ENCODE results near the gene ARHGAP24. TPM values are rescaled to one million over a fixed set of nuclear protein-coding genes. Genes with fewer than 3 reads are reported as not detected.

The ARHGAP24 gene
- total and polyA plus RNA-seq, 10 of the 15 experiments (the other 5 are each of a cell fraction or from before 2014, with no cell fraction given), result 0.10 to 4.2 (median 0.52) TPM

GRCh38 chr4:85522836-85523235 is 47.9 kb downstream of the ARHGAP24 start (continued):
- no peak for TF ChIP-seq SKIL (IDR thresholded peaks at IDR 0.05; ENCODE audit: low read depth, poor library complexity, severe bottlenecking)
- no peak for TF ChIP-seq SP1 (IDR thresholded peaks at IDR 0.05; ENCODE audit: low read depth, low read length)
- TF ChIP-seq KAT2A (conservative IDR thresholded peaks at IDR 0.05; ENCODE audit: control insufficient read depth, low read depth, low read length), result no peak
- no peak for TF ChIP-seq E2F4 (IDR thresholded peaks at IDR 0.05; ENCODE audit: low read depth, low read length)
- TF ChIP-seq SMAD5 (IDR thresholded peaks at IDR 0.05; ENCODE audit: low read depth), result no peak
- TF ChIP-seq NRF1 (conservative IDR thresholded peaks at IDR 0.05; ENCODE audit: low read depth, low read length), result no peak
- no peak for TF ChIP-seq ATF7 (IDR thresholded peaks at IDR 0.05; ENCODE audit: low read depth)
- no peak for TF ChIP-seq TARDBP (IDR thresholded peaks at IDR 0.05; ENCODE audit: borderline replicate concordance)
- no peak for TF ChIP-seq NFXL1 (IDR thresholded peaks at IDR 0.05; ENCODE audit: borderline replicate concordance)
- no peak for TF ChIP-seq POLR2A (IDR thresholded peaks at IDR 0.05; ENCODE audit: low read depth, low read length)

- ChIA-PET SMC1A (ENCODE audit: uncharacterized antibody, unreplicated experiment) (interaction anchor here (0.9 kb wide), 1 partner anchor 68 kb away, joined by 3 read pairs; no protein-coding TSS in a partner anchor), POLR2A (no interaction called here), CTCF (interaction anchor here (0.7 to 1.3 kb wide), 2 partner anchors 30 to 220 kb away, joined by 3 read pairs; no protein-coding TSS in a partner anchor), RAD21 (ENCODE audit: unreplicated experiment) (no interaction called here)
- no peaks in the 10 kb centered on the region for H3K4me1 ChIP-seq (ENCODE audit: control insufficient read depth, insufficient read depth, low read length)
- no TSS peak for BruUV-seq (replicated peaks)
- intact Hi-C loops (cut with micrococcal nuclease; ENCODE audit: unreplicated experiment), result no loop called here
- H3K4me3 ChIP-seq, result no peak overlapping the region
- ATAC-seq, result no peak
- H3K9me3 ChIP-seq (replicated peaks; ENCODE audit: control insufficient read depth, insufficient read depth, low read length), result no peaks in the 10 kb centered on the region
- no peak overlapping the region for H2AFZ ChIP-seq (ENCODE audit: control insufficient read depth, low read depth, low read length)
- no peak overlapping the region for H3K9ac ChIP-seq (ENCODE audit: control insufficient read depth, insufficient read depth, low read length)
- 8% methylated on average over 2 of the region's 2 CpGs for WGBS (ENCODE audit: insufficient coverage, insufficient replicate concordance, low lambda C conversion rate, missing lambda C conversion rate)
- H3K4me2 ChIP-seq (ENCODE audit: control insufficient read depth, insufficient read depth), result no peak overlapping the region
- H3K79me2 ChIP-seq (ENCODE audit: control insufficient read depth, insufficient read depth, low read length), result no peaks in the 10 kb centered on the region
- in situ Hi-C loops (cut with MboI), result no loop called here
- DNase-seq (ENCODE audit: low read depth, low spot score), result no peak
- no peaks in the 10 kb centered on the region for H3K27me3 ChIP-seq (replicated peaks in 1 of 2; ENCODE audit: control insufficient read depth in 2 of 2, insufficient read depth in 2 of 2, low read length in 1 of 2)
- no peak overlapping the region for H3K27ac ChIP-seq (ENCODE audit: control insufficient read depth, insufficient read depth)
- FAIRE-seq, result no peak
- H3K36me3 ChIP-seq (ENCODE audit: control insufficient read depth in 2 of 2, insufficient read depth in 2 of 2, low read length in 1 of 2), result no peaks in the 10 kb centered on the region
- H4K20me1 ChIP-seq (ENCODE audit: control insufficient read depth, insufficient read depth), result no peaks in the 10 kb centered on the region
- TF ChIP-seq NBN (IDR thresholded peaks at IDR 0.05) (no peak), ZNF274 (IDR thresholded peaks at IDR 0.05; ENCODE audit: insufficient read depth, insufficient read length) (no peak), ATF7 (IDR thresholded peaks at IDR 0.05; ENCODE audit: low read depth) (no peak), ZNF24 (IDR thresholded peaks at IDR 0.05) (no peak), YBX1 (IDR thresholded peaks at IDR 0.05) (no peak), ZBTB11 (CRISPR knock-in tag; IDR thresholded peaks at IDR 0.05) (no peak)
- TF ChIP-seq, protein P1, sequence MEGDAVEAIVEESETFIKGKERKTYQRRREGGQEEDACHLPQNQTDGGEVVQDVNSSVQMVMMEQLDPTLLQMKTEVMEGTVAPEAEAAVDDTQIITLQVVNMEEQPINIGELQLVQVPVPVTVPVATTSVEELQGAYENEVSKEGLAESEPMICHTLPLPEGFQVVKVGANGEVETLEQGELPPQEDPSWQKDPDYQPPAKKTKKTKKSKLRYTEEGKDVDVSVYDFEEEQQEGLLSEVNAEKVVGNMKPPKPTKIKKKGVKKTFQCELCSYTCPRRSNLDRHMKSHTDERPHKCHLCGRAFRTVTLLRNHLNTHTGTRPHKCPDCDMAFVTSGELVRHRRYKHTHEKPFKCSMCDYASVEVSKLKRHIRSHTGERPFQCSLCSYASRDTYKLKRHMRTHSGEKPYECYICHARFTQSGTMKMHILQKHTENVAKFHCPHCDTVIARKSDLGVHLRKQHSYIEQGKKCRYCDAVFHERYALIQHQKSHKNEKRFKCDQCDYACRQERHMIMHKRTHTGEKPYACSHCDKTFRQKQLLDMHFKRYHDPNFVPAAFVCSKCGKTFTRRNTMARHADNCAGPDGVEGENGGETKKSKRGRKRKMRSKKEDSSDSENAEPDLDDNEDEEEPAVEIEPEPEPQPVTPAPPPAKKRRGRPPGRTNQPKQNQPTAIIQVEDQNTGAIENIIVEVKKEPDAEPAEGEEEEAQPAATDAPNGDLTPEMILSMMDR (IDR thresholded peaks at IDR 0.05 in 2 of 3, conservative IDR thresholded peaks at IDR 0.05 in 1 of 3; ENCODE audit: control insufficient read depth in 2 of 3, extremely low read depth in 1 of 3, insufficient read depth in 1 of 3, low read depth in 3 of 3, low read length in 3 of 3), result no peak
These were observed 52.9 kb downstream of the ARHGAP24 start for GRCh38 chr4:85527815-85528214.
